ENCODE data around the gene ABHD17C. TPM values are rescaled to one million over a fixed set of nuclear protein-coding genes. Genes with fewer than 3 reads are reported as not detected.
"Not testable (repeated sequence)": the region's sequence is repeated elsewhere in the genome, so short reads cannot be mapped to it uniquely, and the experiment has no call there.

The ABHD17C gene
- total RNA-seq, 1 experiment from 2014 or later = 3.4 TPM

DNA sequence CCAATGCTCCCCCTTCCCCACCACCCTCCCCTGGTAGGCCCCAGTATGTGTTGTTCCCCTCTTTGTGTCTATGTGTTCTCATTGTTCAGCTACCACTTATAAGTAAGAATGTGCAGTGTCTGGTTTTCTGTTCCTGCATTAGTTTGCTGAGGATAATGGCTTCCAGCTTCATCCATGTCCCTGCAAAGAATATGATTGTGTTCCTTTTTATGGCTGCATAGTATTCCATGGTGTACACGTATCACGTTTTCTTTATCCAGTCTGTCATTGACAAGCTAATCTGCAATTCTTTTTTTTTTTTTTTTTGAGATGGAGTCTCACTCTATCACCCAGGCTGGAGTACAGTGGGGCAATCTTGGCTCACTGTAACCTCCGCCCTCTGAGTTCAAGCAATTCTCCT, 68.1 kb downstream of the ABHD17C start:
- DNase-seq (ENCODE audit: low read depth) = not testable (repeated sequence)

DNA sequence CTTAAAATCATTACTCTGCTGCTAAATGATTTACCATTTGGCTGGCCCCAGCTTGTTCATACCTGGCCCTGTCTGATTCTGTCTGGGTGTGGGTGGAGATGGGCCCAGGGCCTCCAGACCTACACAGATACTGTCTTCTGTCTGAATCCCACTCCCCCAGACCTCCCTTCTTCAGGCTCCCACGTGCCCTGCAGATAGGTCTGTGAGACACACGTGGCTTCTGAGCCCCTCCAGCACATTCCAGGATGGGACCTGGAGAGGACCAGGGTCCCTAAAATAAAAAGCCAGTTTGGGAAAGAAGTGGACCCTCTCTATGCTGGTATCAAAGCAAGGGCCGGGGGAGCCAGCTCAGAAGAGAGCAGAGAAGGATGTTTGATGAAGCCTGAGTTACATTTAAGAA, 69.4 kb downstream of the ABHD17C start:
- no peak for DNase-seq (ENCODE audit: low read depth)

DNA sequence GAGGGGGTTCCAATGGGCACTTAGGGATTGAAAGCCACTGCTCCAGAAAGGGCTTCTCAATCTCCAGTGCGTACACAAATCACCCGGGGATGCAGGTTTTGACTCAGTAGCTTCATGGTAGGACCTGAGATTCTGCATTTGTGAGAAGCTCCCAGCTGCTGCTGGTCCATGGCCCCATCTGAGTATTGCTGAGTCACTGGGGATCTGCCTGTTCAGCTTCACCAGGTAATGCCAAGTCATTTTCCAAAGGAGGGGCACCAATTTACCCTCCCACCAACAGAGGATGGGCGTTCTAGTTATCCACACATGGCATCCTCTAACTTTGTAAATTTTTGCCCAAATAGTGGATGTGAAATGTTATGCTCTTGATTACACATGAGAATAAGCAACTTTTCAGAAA, 71.2 kb downstream of the ABHD17C start:
- DNase-seq (ENCODE audit: low read depth) = no peak

DNA sequence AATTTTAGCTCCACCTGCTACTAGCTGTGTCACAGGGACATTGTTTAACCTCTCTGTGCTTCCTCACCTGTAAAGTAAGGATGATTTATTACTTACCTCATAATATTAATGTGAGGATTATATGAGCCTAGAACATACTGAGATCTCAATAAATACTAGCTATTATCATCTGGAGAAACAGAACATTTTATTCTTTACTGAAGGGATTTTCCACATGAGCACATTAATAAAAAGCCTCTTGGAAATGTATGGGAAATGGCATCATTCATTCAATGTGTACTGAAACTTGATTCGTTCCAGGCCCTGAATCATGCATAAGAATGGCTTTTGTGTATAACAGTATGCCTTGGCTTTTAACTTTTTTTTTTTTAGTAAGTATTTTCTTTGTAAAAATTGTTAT, 73.0 kb downstream of the ABHD17C start:
- no peak for DNase-seq (ENCODE audit: low read depth)

DNA sequence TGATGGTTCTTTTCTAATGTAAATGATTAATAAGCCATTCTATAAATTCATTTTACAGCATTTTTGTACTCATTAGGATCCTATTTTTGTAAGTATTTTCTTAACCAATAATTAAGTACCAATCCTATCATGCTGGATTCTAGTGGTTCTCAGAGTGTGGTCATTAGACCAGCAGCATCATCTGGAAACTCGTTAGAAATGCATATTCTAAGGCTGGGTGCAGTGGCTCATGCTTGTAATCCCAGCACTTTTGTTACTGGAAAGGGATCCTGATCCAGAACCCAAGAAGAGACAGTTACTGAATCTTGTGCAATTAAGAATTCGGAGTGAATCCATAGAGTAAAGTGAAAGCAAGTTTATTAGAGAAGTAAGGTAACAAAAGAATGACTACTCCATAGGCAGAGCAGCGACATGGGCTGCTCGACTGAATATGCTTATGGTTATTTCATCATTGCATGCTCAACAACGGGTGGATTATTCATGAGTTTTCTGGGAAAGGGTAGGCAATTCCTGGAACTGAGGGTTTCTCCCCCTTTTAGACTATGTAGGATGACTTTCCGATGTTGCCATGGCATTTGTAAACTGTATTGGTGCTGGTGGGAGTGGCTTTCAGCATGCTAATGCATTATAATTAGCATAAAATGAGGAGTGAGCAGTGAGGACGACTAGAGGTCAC, 74.2 kb downstream of the ABHD17C start:
- DNase-seq (ENCODE audit: low read depth) = no peak

DNA sequence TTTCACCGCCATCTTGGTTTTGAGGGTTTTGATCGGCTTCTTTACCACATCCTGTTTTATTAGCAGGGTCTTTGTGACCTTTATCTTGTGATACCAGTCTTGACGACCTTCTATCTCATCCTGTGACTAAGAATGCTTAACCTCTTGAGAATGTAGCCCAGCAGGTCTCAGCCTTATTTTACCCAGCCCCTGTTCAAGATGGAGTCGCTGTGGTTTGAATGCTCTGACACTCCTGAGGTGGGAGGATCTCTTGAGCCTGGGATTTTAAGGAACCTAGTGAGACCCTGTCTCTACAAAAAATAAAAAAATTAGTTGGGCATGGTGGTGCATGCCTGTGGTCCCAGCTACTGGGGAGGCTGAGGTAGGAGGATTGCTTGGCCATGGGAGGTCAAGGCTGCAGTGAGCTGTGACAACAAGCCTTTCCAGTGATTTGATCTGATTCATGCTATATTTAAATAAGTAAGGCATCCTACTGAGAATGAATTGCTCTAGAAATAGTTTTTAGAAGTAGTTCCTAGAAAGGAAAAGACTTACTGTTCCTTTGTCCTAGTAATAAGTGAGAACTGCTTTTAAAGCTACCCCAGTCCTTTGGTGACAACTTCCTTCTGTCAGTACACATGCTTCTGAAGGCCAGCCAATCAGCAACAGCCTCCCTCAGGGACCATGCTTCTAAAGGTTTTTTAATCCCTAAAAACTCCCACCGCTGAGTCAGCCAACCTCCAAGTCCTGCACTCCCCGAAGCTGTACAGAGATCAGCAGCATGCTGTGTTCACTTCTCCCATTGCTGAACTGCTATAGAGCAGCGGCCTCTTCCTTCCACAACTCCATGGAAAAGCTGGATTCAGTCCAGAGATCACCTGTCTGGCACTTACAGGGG, 75.0 kb downstream of the ABHD17C start:
- peak; percentile 28 for DNase-seq (ENCODE audit: low read depth)

DNA sequence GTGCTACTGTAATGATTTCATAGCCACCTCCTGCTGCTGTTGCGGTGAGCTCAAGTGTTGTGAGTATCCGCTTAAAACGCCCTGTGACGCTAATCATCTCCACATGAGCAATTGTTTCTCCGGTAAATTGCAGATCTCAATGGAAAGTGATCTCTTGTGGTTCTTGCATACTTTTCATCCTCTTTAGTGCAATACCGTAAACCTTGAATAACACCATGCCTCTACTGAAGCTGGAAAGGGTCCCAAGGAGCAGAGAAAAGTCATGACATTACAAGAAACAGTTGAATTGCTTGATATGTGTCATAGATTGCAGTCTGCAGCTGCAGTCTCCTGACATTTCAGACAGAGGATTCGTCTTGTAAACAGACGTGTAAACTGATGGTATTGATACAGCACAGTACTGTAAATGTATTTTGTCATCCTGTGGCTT, 78.0 kb downstream of the ABHD17C start:
- no peak for DNase-seq (ENCODE audit: low read depth)

DNA sequence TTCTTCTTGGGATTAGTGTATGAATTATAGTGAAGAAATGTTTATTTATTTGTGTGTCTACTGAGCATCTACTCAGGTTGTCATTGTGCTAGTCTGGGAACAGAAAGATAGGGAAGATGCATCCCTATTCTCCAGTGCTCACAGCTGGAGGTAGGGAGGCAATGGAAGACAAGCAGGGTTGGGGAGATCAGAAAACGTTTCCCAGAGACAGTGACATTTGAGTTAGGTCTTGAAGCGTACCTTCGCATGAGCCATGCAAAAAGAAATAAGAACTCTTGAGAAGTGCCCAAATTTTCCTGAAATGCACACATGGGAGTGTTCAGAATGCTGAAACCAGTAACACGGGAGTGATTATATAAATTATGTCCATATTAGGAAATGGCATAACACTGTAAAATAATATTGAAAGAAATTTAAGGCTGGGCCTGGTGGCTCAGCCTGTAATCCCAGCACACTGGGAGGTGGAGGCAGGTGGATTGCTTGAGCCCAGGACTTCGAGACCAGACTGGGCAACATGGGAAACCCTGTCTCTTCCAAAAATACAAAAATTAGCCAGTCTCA, 78.8 kb downstream of the ABHD17C start:
- no peak for DNase-seq (ENCODE audit: low read depth)

DNA sequence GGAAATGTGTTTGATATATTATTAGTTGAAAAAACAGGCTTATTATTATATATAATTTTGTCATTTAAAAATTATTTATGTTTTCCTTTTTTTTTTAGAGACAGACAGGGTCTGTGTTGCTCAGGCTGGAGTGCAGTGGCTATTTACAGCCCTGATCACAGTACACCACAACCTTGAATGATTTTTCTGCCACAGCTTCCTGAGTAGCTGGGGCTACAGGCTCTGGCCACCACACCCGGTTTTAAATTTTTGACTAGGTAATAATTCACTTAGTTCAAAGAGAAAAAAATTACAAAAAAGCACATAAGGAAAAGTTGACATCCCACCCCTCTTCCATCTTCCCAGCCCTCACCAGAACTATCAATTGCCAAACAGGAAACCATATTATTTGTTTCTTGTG, 79.4 kb downstream of the ABHD17C start:
- DNase-seq (ENCODE audit: low read depth) = no peak

DNA sequence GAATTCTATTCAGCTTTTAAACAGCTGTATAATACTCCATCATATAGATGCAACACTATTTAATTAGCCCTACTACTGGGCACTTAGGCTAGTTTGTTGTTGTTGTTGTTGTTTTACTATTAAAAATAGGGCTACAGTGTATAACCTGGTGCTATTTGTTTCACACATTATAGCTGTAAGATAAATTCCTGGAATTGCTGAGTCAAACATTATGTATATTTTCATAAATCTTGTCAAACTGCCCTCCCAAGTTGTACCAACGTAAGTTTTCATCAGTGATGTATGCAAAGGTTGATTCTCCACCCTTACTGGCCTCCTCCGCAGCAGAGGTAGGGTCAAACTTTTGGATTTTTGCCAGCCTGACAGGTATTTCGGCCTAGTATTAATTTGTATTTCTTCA, 80.2 kb downstream of the ABHD17C start:
- DNase-seq (ENCODE audit: low read depth) = no peak

DNA sequence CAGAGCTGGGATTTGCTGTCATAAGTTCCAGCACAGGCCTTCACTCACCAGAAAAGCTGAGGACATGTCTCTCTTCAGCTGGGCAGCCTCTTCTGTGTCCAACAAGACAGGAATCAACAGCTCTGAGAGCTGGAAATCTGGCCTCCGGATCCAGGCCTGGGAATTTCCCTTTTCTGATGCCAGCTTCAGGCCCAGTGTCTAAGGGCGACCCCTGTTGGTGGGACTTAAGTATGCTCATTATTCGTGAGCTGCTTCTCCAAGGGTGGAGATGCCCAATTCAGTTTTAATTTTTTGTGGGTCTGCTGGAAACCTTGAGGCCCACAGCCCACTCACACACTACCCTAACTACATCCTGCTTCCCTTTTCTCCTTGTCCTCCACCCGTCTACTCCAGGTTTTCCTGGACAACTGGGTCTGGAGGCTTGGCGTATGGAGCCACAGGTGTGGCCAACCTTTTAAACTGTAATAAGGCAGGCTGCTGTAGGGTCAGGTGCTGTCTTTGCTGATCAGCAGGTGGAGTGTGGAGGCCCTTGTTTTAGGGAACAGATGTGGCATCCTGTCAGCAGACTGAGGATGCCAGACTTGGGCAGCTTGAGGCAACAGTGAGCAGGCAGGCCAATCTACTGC, 81.4 kb downstream of the ABHD17C start:
- peak; percentile 52 for DNase-seq (ENCODE audit: low read depth)

DNA sequence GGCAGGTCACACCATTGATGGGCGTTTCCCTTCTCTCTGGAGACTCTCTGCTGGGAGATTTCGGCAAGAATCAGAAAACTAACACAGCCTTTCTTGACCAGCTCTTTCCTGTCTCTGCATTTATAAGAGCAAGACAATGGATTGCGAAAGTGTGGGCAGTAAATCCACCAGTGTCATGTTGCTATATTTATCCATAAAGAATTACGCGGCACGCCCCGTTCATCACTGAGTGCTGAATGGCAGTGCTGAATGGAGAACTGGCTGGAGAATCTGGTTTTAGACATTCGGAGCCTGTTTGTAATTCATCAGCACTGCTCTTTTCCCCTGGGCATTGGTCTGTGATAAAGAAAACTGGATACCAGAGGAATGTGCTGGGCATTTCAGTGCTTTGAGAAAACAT, 82.0 kb downstream of the ABHD17C start:
- DNase-seq (ENCODE audit: low read depth) = peak; percentile 91

DNA sequence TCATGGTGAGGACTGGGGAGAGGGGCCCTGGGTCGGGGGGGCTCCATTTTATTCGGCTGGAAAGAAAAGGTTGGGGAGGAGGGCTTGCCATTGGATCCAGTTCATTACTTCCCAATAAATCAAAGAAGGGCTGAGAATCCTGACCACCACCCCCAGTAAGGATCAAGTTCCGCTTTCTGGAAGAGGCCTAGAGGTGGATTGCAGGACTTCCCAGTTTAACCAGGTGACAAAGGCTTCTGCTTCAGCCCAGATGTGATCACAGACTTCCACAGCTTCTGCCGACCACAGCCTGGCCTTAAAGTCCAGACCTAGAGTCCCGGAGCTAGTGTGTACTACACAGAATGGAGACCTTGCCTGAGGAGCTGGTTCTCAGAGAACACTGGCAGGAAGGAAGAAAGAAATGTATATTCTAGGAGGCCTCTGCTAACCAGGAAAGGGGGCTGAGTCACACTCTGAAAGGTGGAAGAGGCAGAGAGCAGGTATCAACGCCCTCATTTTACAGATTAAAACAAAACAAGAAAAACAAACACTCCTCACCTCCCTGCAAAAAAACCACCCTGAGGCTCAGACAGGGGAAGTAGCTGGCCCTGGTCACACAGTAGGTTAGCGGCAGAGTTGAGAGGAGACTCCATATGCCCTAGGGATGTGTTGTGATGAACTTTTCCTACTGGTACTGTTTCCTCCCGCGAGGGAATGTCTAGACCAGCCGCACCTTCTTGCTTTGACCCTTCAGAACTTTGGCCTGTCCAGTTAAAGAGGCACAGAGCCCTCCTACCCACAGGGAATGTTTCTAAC, 82.9 kb downstream of the ABHD17C start:
- DNase-seq (ENCODE audit: low read depth) = no peak

DNA sequence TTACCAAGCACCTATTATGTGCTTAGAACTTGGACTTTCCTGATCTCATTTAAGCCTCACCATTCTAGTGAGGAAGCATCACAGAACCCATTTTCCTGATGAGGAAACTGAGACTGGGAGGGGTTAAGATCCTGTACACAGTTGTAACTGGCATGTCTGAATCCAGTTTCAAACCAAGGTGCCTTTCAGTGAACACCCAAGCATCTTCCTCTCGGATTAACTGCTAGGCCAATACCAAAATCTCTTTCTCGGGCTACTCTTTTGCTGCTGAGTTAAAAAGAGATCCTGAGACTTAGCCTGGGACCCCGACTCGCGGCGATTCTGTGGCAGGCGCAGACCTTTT, 83.5 kb downstream of the ABHD17C start:
- DNase-seq (ENCODE audit: low read depth) = no peak

DNA sequence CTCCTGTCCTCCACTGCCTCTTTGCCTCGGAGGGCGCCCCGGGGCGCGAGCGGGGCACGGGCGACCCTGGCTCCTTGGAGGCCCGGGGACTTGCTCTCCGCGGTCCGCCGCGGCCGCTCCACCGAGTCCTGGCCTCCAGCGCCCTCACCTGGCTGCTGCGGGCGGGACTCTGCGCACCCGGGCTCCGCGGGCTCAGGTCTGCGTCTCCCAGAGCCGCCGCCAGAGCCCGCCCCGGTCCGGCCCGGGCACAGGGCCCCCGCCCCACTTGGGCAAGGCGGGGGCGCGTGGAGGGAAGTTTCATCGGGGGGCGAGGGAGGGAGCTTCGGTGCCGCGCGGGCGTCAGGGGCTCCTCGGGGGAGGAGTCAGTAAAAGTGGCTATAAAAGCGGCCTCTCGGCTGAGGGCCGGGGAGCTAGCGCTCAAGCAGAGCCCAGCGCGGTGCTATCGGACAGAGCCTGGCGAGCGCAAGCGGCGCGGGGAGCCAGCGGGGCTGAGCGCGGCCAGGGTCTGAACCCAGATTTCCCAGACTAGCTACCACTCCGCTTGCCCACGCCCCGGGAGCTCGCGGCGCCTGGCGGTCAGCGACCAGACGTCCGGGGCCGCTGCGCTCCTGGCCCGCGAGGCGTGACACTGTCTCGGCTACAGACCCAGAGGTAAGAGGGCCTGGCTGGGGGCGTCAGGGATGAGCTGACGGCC, 84.0 kb downstream of the ABHD17C start, which contains the start of gene CEMIP:
Gene CEMIP (plus strand): TSS at position 407 of the 694 bp plus-strand sequence. CDS start 94,510 bp downstream, outside the sequence.
- DNase-seq (ENCODE audit: low read depth) = peak; percentile 67

DNA sequence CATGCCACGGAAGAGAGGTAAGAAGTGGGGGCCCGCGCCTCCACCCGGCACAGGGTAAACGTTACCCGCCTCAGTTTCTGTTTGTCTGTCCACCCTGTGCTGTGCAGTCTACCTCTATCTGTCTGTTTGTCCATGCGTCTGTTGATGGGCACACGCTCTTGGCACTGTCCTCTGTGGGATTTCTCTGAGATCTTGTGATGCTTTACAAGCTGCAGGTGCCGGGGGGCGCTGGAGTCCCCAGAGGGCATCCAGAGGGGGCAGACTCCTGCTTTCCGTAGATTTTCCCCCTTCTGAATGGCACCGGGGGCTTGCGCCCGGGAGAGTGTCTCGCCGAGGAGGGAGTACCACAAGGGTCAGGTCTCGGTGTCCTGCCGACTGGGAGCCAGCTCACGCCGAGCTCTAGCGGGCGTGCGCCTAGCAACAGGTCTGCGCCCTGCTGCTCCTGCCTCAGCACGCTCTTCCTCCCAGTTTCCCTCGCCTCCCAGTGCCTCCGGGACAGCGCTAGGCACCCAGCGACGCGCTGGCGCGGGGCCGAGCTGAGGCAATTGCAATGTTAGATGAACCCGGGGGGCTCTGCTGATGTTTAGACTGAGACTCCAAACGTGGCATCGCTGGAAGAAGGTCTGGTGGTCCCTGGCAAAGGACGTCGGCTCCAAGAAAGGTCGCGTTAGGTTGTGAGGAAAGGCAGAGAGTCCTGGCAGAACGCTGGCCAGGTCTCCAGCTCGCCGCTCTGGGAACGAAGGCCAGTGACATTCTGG, 84.7 kb downstream of the ABHD17C start:
- DNase-seq (ENCODE audit: low read depth) = peak; percentile 28

DNA sequence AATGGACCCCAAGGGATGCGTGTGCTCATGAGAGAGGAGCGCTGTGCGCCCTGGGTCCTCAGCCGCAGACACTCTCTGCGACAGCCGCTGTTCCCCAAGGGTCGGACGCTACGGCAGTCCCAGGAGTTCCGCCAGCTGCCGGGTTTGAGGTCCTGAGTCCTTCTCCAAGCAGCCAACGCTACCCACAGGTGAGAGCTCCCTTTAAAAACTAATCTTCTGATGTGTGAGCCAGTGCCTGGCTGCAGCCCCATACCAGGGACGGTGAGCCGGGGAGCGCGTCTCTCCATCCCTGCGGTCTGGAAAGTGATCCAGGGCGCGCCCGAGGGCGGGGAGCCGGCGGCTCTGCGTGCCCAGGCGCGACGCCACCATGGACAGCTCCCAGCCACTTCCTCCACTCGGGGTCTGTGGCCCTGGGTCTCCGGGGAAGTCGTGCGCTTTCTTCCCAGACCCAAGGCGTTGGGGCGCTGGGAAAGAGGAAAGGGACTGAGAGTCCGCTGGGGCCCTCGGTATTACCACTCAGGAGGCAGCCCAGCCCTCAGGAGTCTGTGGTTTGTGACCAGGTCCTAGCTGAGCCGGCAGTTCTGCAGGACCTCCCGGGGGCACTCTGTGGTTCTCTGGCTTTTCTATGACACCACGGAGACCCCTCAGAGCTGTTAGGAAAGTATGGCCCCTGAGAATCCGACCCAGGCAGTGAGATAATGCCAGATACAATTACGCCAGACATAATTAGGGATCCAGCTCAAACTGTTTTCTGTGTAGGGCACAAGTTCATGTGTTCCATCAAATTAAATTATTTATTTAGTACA, 85.5 kb downstream of the ABHD17C start:
- DNase-seq (ENCODE audit: low read depth) = peak; percentile 35

DNA sequence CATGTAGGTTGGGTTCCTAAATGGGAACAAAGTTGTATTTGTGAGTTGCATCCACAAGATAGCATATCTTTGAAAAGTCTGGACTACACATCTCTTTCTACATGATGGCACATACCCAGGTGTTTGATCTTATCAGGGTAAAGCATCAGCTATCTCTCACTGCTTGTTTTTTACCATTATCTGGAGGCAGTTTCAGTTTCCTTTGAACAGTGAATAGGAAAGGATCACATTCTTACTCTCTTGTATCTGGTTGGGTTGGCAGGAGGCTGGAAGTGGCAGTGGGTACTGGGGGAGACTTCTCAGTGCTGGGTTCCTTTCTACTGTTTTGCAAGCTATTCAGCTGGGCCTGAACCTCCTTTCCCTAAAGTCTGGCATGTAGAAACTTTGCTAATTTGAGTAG, 88.2 kb downstream of the ABHD17C start:
- no peak for DNase-seq (ENCODE audit: low read depth)

DNA sequence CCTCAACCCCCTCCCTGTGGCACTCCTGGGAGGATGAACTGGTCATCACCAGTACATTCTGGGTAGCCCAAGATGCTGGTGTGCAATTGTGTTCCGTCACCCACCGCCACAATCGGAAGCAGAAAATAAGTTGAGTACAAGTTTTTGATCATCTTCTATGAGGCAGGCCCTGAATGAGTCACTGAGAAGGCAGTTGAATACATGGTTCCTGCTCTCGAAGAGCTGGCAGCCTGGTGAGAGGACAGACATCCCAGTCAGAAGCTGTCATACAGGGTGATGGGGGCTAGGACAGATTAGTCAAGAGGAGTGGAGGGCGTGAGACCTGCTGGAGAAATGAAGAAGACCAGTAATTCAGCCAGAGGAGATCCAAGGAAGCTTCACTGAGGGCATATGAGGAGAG, 90.2 kb downstream of the ABHD17C start:
- no peak for DNase-seq (ENCODE audit: low read depth)
